ENCODE data around the gene COL6A3.

DNA sequence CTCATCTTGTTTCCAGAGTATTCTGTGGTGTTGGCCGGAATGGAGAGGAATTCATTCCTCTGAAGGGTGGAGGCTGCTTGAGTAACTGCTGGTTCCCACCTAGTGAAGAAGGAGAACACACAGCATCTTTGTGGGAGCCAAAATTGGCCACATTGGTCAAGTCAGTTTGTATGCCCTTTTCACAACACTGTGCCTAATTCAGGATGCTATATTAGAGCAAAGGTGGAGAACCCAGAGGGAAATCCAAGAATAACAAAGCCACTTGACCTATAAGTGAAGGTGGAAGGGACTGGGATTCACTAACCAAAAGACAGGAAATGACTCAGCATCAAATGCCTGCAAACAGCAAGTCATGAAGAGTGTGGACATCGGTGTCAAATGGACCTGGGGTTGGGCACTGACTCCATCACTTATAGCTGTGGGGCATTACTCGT lies 45.8 kb upstream of the COL6A3 start:
- TF ChIP-seq CTCF (IDR thresholded peaks at IDR 0.05) = no peak
- no peak for TF ChIP-seq EZH2phosphoT487 (IDR thresholded peaks at IDR 0.05)
- TF ChIP-seq EZH2 (IDR thresholded peaks at IDR 0.05) = no peak

Data from neural progenitor cell (in vitro differentiated cells).